Neural crest cell (in vitro differentiated cells): ENCODE measurements around the gene LRRC59. TPM values are rescaled to one million over a fixed set of nuclear protein-coding genes. Genes with fewer than 3 reads are reported as not detected.
"Not testable (repeated sequence)": the region's sequence is repeated elsewhere in the genome, so short reads cannot be mapped to it uniquely, and the experiment has no call there.

Experiments
- DNase-seq: peaks from one replicate; pipeline ENCODE4 v3.0.0; 2021; ENCODE audit warnings: low read depth, mixed read lengths, low spot score
- H3K27ac Mint-ChIP-seq: one replicate; pipeline ENCODE4 v1.8.0; 2021; ENCODE audit warnings: mild to moderate bottlenecking, mixed read lengths; ENCODE audit not compliant: unreplicated experiment
- H3K27me3 Mint-ChIP-seq: 2 replicates; pipeline ENCODE4 v1.8.0; 2021; ENCODE audit warnings: low read depth, mild to moderate bottlenecking, mixed read lengths
- H3K36me3 Mint-ChIP-seq: 2 replicates; pipeline ENCODE4 v1.8.0; 2021; ENCODE audit warnings: low read depth, mild to moderate bottlenecking, mixed read lengths
- H3K4me1 Mint-ChIP-seq: 2 replicates; pipeline ENCODE4 v1.8.0; 2021; ENCODE audit warnings: mixed read lengths
- H3K4me3 Mint-ChIP-seq: one replicate; pipeline ENCODE4 v1.8.0; 2021; ENCODE audit warnings: mild to moderate bottlenecking, mixed read lengths
- H3K9me3 Mint-ChIP-seq: 2 replicates; pipeline ENCODE4 v1.8.0; 2021; ENCODE audit warnings: mixed read lengths
- CTCF ChIP-seq: fragments of 200-600 bp; sonication (generic); conservative IDR thresholded peaks from 2 replicates; pipeline ENCODE4 v1.5.0; 2021; ENCODE audit warnings: antibody characterized with exemption, mild to moderate bottlenecking
- total RNA-seq: library from RNA; stranded (reverse); gene quantifications from 2 replicates; pipeline ENCODE4 v1.2.1, GENCODE V29; 2021

The LRRC59 gene
- total RNA-seq, 1 donor from 2014 or later = 92.7 TPM

DNA sequence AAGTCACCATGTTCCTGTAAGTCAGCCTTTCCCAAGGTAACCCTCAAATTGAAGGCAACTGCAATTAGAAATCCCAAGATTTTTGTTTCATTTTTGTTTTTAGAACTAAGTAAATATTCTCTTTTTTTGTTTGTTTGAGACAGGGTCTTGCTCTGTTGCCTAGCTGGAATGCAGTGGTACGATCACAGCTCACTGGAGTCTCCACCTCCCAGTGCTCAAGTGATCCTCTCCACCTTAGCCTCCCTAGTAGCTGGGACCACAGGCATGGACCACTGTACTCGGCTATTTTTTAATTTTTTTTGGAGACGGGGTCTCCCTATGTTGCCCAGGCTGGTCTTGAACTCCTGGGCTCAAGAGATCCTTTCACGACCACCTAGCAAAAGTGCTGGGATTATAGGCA, 10.6 kb upstream of the LRRC59 start:
- Mint-ChIP-seq H3K27me3 (peaks cover 50% of the 10 kb centered on the region), H3K9me3 (peaks cover 2% of the 10 kb centered on the region), H3K4me3 (no peak overlapping the region), H3K27ac (no peak overlapping the region), H3K4me1 (no peaks in the 10 kb centered on the region), H3K36me3 (no peaks in the 10 kb centered on the region)
- no peak for TF ChIP-seq CTCF
- no peak for DNase-seq

GRCh38 chr17:50406578-50406977, 9.3 kb upstream of the LRRC59 start:
- TF ChIP-seq CTCF = no peak
- H3K27me3 Mint-ChIP-seq = peaks cover 41% of the 10 kb centered on the region
- H3K27ac Mint-ChIP-seq = no peak overlapping the region
- no peaks in the 10 kb centered on the region for H3K4me1 Mint-ChIP-seq
- H3K36me3 Mint-ChIP-seq = no peaks in the 10 kb centered on the region
- no peak overlapping the region for H3K4me3 Mint-ChIP-seq
- no peak for DNase-seq
- H3K9me3 Mint-ChIP-seq = no peaks in the 10 kb centered on the region

DNA sequence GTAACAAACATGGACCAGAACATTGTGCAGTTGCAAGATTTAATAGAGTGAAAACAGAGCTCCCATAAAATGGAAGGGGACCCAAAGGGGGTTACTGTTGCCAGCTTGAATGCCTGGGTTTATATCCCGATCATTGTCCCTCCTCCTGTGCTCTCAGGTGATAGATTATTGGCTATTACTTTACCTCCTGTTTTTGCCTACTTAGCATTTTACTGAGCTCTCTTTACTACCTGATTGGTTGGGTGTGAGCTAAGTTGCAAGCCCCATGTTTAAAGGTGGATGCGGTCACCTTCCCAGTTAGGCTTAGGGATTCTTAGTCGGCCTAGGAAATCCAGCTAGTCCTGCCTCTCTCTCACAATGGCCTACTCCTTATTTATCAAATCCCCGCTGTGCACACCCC, 8.0 kb upstream of the LRRC59 start:
- not testable (repeated sequence) for DNase-seq, H3K4me1 Mint-ChIP-seq, H3K27ac Mint-ChIP-seq, H3K9me3 Mint-ChIP-seq, H3K4me3 Mint-ChIP-seq, H3K36me3 Mint-ChIP-seq
- peaks cover 36% of the 10 kb centered on the region for H3K27me3 Mint-ChIP-seq

- Mint-ChIP-seq H3K4me1 (peaks cover 22% of the 10 kb centered on the region), H3K4me3 (peak overlapping the region; percentile 54), H3K27me3 (peaks cover 11% of the 10 kb centered on the region)
- H3K36me3 Mint-ChIP-seq, H3K27ac Mint-ChIP-seq, DNase-seq, H3K9me3 Mint-ChIP-seq: not testable (repeated sequence)
Measured at GRCh38 chr17:50399591-50399990, 2.3 kb upstream of the LRRC59 start.

DNA sequence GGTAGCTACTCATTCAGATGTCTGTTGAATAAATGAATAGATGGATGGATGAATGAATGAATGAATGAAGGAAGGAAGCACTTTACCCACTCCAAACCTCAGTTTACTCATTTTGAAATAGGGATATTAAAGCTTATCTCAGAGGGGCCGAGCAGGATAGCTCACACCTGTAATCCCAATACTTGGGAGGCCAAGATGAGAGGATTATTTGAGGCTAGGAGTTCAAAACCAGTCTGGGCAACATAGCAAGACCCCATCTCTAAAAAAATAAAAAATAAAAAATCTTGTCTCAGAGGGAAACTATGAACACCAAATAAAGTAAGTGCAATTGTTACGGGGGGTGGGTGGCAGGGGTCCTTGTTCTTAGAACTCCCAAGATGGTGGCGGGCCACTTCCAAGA, 1.3 kb upstream of the LRRC59 start:
- H3K4me3 Mint-ChIP-seq = peak overlapping the region; percentile 84
- H3K4me1 Mint-ChIP-seq = peaks cover 22% of the 10 kb centered on the region
- not testable (repeated sequence) for H3K9me3 Mint-ChIP-seq, H3K36me3 Mint-ChIP-seq, DNase-seq, H3K27ac Mint-ChIP-seq, H3K27me3 Mint-ChIP-seq

- peak overlapping the region; percentile 95 for H3K4me3 Mint-ChIP-seq
- peaks cover 3% of the 10 kb centered on the region for H3K36me3 Mint-ChIP-seq
- no peaks in the 10 kb centered on the region for H3K9me3 Mint-ChIP-seq
- H3K27ac Mint-ChIP-seq = peak overlapping the region; percentile 89
- DNase-seq = no peak
- TF ChIP-seq CTCF = no peak
- peaks cover under 1% of the 10 kb centered on the region for H3K27me3 Mint-ChIP-seq
- peaks cover 22% of the 10 kb centered on the region for H3K4me1 Mint-ChIP-seq
Measured at GRCh38 chr17:50397919-50398285, 579 bp upstream of the LRRC59 start.

- Mint-ChIP-seq H3K9me3 (no peaks in the 10 kb centered on the region), H3K36me3 (peaks cover 3% of the 10 kb centered on the region), H3K4me3 (peak overlapping the region; percentile 95), H3K4me1 (peaks cover 22% of the 10 kb centered on the region), H3K27ac (peak overlapping the region; percentile 78), H3K27me3 (no peaks in the 10 kb centered on the region)
- no peak for TF ChIP-seq CTCF
- no peak for DNase-seq
Measured at GRCh38 chr17:50396261-50397110, 837 bp downstream of the LRRC59 start.
